Measurements from ENCODE around the gene SIDT1.

The SIDT1 gene

GRCh38 chr3:113531826-113532697 lies at the start of gene SIDT1:
TSS of gene SIDT1 (plus strand) at chr3:113532555. CDS start at chr3:113533022, 467 bp downstream.
- TF ChIP-seq HDGF (IDR thresholded peaks at IDR 0.05; ENCODE audit: borderline replicate concordance) (no peak), BHLHE40 (IDR thresholded peaks at IDR 0.05; ENCODE audit: borderline replicate concordance) (no peak), ZNF384 (IDR thresholded peaks at IDR 0.05) (0 out of 2 replicates have a peak, but pooled peaks have one; percentile 40)
- DNase-seq (ENCODE audit: extremely low spot score), result peak; percentile 53
- ChIA-PET POLR2A (interaction anchor here (3.8 kb wide), 1 partner anchor 17 kb away, joined by 24 read pairs; the partner anchor contains the start of gene SPICE1), CTCF (no interaction called here)

GRCh38 chr3:113485161-113485609 lies 47.2 kb upstream of the SIDT1 start:
- TF ChIP-seq FOXA1 (IDR thresholded peaks at IDR 0.05) (no peak), ARNT (IDR thresholded peaks at IDR 0.05) (no peak), ZNF384 (IDR thresholded peaks at IDR 0.05) (no peak), L3MBTL2 (conservative IDR thresholded peaks at IDR 0.05) (no peak), TARDBP (IDR thresholded peaks at IDR 0.05) (no peak), HDGF (IDR thresholded peaks at IDR 0.05; ENCODE audit: borderline replicate concordance) (no peak), BHLHE40 (IDR thresholded peaks at IDR 0.05; ENCODE audit: borderline replicate concordance) (no peak)
- TF ChIP-seq, protein P1, sequence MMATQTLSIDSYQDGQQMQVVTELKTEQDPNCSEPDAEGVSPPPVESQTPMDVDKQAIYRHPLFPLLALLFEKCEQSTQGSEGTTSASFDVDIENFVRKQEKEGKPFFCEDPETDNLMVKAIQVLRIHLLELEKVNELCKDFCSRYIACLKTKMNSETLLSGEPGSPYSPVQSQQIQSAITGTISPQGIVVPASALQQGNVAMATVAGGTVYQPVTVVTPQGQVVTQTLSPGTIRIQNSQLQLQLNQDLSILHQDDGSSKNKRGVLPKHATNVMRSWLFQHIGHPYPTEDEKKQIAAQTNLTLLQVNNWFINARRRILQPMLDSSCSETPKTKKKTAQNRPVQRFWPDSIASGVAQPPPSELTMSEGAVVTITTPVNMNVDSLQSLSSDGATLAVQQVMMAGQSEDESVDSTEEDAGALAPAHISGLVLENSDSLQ (IDR thresholded peaks at IDR 0.05), result no peak
- POLR2A ChIA-PET, result no interaction called here
- CTCF ChIA-PET, result interaction anchor here (0.7 kb wide), 1 partner anchor 1815 kb away, joined by 3 read pairs; no protein-coding TSS in a partner anchor
- no peak for DNase-seq (ENCODE audit: extremely low spot score)

GRCh38 chr3:113495035-113495434 lies 37.3 kb upstream of the SIDT1 start:
- POLR2A ChIA-PET, result interaction anchor here (3.1 kb wide), 1 partner anchor 19 kb away, joined by 13 read pairs; the partner anchor contains the start of gene SPICE1
- no peak for TF ChIP-seq ZNF384 (IDR thresholded peaks at IDR 0.05)
- no peak for TF ChIP-seq HDGF (IDR thresholded peaks at IDR 0.05; ENCODE audit: borderline replicate concordance)
- TF ChIP-seq ARNT (IDR thresholded peaks at IDR 0.05), result no peak
- no peak for TF ChIP-seq LEF1 (IDR thresholded peaks at IDR 0.05; ENCODE audit: borderline replicate concordance)
- peak; percentile 12 for DNase-seq (ENCODE audit: extremely low spot score)
- CTCF ChIA-PET, result interaction anchor here (0.6 to 1.3 kb wide), 3 partner anchors 80 to 132 kb away, joined by 3 to 6 read pairs (median 3); no protein-coding TSS in a partner anchor

DNA sequence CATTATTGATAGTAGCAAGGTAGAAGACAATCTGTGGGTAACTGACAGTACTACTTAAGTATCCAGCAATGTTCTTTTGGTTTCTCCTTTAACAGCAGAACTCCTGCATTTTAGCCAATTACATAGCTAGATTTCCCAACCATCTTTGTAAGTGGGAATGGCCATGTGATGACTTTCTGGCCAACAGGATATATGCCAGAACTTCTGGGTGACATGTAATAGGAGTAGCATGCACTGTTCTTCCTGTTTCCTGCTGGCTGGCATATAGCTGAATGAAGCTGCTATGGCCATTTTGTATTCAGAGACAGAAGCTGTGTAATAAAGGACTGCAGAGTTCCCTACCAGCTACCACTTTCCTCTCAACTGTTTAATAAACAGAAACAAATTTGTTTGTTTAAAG lies 35.4 kb upstream of the SIDT1 start:
- TF ChIP-seq NFRKB (IDR thresholded peaks at IDR 0.05) (no peak), ELF4 (IDR thresholded peaks at IDR 0.05) (no peak), TARDBP (IDR thresholded peaks at IDR 0.05) (no peak), FOXK2 (IDR thresholded peaks at IDR 0.05) (no peak), ZNF384 (IDR thresholded peaks at IDR 0.05) (no peak), ARNT (IDR thresholded peaks at IDR 0.05) (no peak), SUZ12 (IDR thresholded peaks at IDR 0.05) (no peak), LEF1 (IDR thresholded peaks at IDR 0.05; ENCODE audit: borderline replicate concordance) (no peak), CTBP1 (IDR thresholded peaks at IDR 0.05; ENCODE audit: borderline replicate concordance) (no peak), FOXA1 (IDR thresholded peaks at IDR 0.05) (no peak), FOXM1 (IDR thresholded peaks at IDR 0.05; ENCODE audit: borderline replicate concordance) (no peak), HDGF (IDR thresholded peaks at IDR 0.05; ENCODE audit: borderline replicate concordance) (no peak)
- TF ChIP-seq, protein P1 (IDR thresholded peaks at IDR 0.05), result no peak
- no peak for DNase-seq (ENCODE audit: extremely low spot score)
- ChIA-PET POLR2A (interaction anchor here (3.1 kb wide), 1 partner anchor 17 kb away, joined by 13 read pairs; the partner anchor contains the start of gene SPICE1), CTCF (interaction anchor here (1.9 kb wide), 1 partner anchor 80 kb away, joined by 7 read pairs; no protein-coding TSS in a partner anchor)

DNA sequence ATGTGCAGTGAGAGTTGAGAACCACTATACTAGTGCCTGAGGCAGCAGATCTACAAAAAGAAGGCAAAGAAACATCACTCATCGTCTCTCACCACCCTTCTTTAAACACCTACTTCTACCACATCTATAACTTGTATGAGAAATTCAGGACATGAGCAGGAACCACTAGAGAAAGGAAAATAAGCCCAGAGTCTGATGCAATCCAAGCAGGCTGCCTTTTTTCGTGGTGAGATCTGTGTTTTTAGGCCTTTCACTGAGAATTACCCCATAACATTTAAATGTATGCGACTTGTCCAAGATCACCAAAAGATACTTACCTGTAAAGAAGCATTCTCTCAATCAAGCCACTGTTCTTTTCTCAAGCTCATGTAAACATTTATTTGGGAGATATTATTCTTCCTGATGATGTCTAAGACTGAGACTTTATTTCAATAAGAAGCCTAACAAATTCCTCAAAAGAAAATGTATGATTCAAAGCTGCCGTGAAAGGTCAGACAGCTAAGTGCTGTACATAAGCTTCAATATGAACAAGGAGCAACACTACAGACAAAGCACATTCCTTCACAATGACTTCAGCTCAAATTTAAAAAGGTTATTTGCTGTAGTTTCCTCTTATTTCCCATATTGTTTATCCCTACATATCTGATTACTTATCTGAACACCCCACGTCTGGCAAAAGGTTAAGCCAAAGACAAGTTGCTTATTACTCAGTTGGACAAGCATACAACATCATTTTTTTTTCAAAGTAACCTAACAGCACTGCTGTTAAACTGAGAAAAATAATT lies 33.9 kb upstream of the SIDT1 start:
- CTCF ChIA-PET, result interaction anchor here (0.5 to 1.9 kb wide), 2 partner anchors 79 to 123 kb away, joined by 3 to 7 read pairs; no protein-coding TSS in a partner anchor
- DNase-seq (ENCODE audit: extremely low spot score), result no peak
- POLR2A ChIA-PET, result interaction anchor here (1.2 to 3.1 kb wide), 2 partner anchors 16 kb away, joined by 3 to 13 read pairs; partner anchors contain the start of gene SPICE1
- no peak for TF ChIP-seq FOXA1 (IDR thresholded peaks at IDR 0.05)
- no peak for TF ChIP-seq SUZ12 (IDR thresholded peaks at IDR 0.05)
- no peak for TF ChIP-seq NFRKB (IDR thresholded peaks at IDR 0.05)
- TF ChIP-seq L3MBTL2 (conservative IDR thresholded peaks at IDR 0.05), result no peak
- TF ChIP-seq ZNF384 (IDR thresholded peaks at IDR 0.05), result no peak
- no peak for TF ChIP-seq CTBP1 (IDR thresholded peaks at IDR 0.05; ENCODE audit: borderline replicate concordance)
- TF ChIP-seq FOXK2 (IDR thresholded peaks at IDR 0.05), result no peak
- TF ChIP-seq TARDBP (IDR thresholded peaks at IDR 0.05), result no peak
- TF ChIP-seq, protein P1 (IDR thresholded peaks at IDR 0.05), result no peak
- TF ChIP-seq ELF4 (IDR thresholded peaks at IDR 0.05), result no peak
- TF ChIP-seq BHLHE40 (IDR thresholded peaks at IDR 0.05; ENCODE audit: borderline replicate concordance), result no peak
- no peak for TF ChIP-seq FOXM1 (IDR thresholded peaks at IDR 0.05; ENCODE audit: borderline replicate concordance)
- TF ChIP-seq LEF1 (IDR thresholded peaks at IDR 0.05; ENCODE audit: borderline replicate concordance), result no peak
- TF ChIP-seq ARNT (IDR thresholded peaks at IDR 0.05), result no peak
- no peak for TF ChIP-seq SP1 (IDR thresholded peaks at IDR 0.05)
- no peak for TF ChIP-seq HDGF (IDR thresholded peaks at IDR 0.05; ENCODE audit: borderline replicate concordance)
